Aortic smooth muscle cell (primary cell): ENCODE measurements around the gene TBXT. TPM values are rescaled to one million over a fixed set of nuclear protein-coding genes. Genes with fewer than 3 reads are reported as not detected.

Experiments
- total RNA-seq: library from RNA; depleted of rRNA; stranded (reverse); fragments of >200 nt; gene quantifications from 2 replicates; pipeline ENCODE4 v1.2.3, GENCODE V29; 2014

The TBXT gene, protein sequence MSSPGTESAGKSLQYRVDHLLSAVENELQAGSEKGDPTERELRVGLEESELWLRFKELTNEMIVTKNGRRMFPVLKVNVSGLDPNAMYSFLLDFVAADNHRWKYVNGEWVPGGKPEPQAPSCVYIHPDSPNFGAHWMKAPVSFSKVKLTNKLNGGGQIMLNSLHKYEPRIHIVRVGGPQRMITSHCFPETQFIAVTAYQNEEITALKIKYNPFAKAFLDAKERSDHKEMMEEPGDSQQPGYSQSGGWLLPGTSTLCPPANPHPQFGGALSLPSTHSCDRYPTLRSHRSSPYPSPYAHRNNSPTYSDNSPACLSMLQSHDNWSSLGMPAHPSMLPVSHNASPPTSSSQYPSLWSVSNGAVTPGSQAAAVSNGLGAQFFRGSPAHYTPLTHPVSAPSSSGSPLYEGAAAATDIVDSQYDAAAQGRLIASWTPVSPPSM
- total RNA-seq = not detected in 2 replicates

DNA sequence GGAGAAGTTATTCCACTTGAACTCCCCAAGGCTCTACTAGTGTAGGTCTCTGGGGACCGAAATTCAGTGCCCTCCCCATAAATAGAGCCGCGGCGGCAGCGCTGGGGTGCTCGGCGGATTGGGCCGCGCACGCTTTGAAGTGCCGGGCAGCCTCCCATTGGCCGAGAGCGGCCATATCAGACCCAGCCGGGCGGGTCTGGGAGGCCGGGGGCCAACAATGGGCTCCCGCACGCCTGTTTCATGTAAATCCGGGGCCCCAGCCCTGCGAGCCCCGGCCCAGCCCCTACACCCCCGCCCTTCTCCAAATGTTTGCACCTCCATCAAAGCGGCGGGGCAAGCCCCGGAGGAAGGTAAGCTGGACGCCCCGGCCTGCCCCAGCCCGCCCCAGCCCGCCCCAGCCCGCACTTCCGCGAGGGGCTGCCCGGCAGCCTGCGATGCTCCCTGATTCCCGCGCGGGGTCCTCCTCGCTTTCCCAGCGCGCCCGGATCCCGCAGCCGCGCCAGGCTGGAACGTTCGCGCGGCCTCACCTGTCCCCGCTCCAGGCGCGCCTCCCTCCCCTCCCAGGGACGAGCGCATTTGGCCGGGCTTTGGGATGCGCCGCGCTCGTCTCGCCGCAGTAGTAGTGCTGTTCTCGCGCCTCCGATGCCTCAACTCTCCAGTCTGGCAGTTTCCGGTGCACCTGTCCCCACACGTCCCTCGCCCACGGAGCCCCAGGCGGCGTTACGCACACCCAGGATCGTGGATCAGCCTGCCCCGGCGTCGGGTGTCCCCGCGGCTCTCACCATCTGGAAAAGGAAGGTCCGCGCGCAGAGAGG lies at the start of gene TBXT:
TSS of gene TBXT (minus strand) at position 51 of the 815 bp plus-strand sequence. CDS start 260 bp downstream, outside the sequence.

Other genes starting within 250 kb of the TBXT start
- not detected in 2 replicates for gene PRR18, start 140.5 kb upstream of the TBXT start, total RNA-seq
- 38.9 and 41.7 TPM in 2 replicates for gene SFT2D1, start 174.7 kb upstream of the TBXT start, total RNA-seq
- 41.1 and 48.2 TPM in 2 replicates for gene MPC1, start 215.1 kb upstream of the TBXT start, total RNA-seq